Measurements from ENCODE around the gene ITIH1.

Gene ITIH1

GRCh38 chr3:52774901-52775864 is 2.2 kb upstream of the ITIH1 start:
- no peak for DNase-seq (ENCODE audit: low spot score)

- no peak for DNase-seq (ENCODE audit: low spot score)
Observed at GRCh38 chr3:52775877-52776276, 1.5 kb upstream of the ITIH1 start.

DNA sequence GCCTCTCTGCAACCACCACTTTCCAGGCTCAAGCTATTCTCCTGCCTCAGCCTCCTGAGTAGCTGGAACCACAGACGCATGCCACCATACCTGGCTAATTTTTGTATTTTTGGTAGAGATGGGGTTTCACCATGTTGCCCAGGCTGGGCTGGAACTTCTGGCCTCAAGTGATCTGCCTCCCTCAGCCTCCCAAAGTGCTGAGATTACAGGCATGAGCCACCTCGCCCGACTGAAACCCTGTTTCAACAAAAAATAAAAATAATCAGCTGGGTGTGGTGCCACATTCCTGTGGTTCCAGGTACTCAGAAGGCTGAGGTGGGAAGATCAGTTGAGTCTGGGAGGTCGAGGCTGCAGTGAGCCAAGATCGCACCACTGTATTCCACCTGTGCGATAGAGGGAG is 913 bp upstream of the ITIH1 start:
- peak; percentile 7 for DNase-seq (ENCODE audit: low spot score)

- no peak for DNase-seq (ENCODE audit: low spot score)
Observed at GRCh38 chr3:52777959-52778805, 783 bp downstream of the ITIH1 start.

DNA sequence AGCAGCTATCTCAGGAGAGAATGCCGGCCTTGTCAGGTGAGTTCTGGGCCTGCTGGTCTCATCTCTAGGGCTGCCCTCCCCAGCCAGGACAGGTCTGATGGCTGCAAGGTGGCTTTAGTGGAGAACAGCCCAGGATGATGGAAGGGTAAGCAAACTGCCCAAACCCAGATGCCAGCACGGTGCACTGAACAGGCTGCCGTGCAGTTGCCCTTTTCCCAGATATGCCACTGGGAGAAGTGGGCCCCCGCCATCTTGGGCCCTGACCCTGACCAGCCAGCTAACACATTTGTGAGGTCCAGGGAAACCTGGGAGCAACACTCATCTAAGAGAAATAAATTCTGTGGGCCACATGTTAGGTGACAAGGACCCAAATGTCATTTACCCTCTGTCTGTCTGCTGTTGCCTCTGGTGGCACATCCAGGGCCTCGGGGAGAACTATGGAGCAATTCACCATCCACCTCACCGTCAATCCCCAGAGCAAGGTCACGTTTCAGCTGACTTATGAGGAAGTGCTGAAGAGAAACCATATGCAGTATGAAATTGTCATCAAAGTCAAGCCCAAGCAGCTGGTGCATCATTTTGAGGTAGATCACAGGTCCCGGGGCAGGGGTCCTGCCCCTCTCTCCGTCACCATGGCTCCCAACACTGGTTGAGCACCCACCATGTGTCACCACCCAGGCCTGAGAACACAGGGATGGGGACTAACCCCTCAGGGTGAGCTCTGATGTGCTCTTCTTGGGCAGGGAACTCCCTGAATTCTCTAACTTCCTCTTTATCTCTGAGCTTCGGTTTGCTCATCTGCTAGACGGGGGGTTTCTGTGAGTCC is 1.8 kb downstream of the ITIH1 start:
- DNase-seq (ENCODE audit: low spot score) = no peak

- DNase-seq (ENCODE audit: low spot score) = no peak
Observed at GRCh38 chr3:52779837-52780585, 2.6 kb downstream of the ITIH1 start.

DNA sequence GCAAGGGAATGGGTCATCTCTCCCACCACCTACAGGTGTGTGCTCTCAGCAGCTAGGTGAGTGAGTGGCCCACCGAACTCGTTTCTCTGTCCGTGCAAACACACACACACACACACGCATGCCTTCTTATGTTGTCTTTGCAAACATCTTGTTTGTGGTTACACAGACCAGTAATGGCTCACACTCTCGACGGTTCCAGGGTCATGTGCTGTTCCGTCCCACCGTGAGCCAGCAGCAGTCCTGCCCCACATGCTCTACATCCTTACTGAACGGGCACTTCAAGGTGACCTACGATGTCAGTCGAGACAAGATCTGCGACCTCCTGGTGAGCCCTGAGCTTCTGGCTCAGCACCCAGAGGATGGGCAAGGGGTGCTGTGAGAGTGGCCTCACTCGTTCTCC is 4.3 kb downstream of the ITIH1 start:
- no peak for DNase-seq (ENCODE audit: low spot score)

DNA sequence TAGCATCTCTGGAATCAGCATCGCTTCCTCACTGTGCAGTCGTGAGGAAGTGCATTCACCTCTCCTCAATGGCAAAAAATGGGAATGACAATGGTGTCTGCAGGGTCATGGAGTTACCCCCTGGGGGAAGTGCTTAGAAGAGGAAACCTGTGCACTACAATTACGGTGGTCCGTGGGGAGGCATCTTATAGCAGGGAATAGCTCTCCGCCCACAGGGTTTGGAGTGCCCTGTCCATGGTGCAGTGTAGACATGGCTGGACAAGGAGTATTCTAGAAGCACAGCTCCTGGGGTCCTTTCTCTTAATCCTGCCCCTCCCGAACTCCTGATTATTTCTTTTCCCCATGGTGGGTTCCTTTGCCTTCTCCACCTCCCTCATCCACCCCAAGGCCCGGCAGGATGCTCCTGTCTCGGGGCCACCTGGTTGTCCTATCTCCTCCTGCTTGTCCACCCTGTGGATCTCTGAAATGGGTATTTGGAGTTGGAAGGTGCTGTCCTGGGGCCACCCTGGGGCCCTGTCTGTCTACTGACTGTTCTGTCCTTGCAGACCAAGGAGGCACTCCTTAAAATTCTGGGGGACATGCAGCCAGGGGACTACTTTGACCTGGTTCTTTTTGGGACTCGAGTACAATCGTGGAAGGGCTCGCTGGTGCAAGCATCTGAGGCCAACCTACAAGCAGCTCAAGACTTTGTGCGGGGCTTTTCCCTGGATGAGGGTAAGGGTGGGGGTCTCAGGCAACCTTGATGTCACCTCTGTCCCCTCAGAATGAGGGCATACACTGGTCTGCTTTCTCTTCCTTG is 5.2 kb downstream of the ITIH1 start:
- DNase-seq (ENCODE audit: low spot score) = no peak

DNA sequence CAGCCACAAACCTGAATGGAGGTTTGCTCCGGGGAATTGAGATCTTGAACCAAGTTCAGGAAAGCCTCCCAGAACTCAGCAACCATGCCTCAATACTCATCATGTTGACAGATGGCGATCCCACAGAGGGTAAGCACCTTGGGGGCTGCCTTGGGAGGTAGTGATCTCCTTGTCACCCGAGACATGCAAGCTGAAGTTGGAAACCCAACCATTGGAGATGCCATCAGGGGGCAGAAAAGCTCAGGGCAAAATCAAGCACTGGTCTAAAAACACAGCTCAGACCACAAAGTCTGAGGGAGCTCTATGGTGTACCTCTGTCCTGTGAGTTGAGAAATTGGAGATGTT is 5.8 kb downstream of the ITIH1 start:
- no peak for DNase-seq (ENCODE audit: low spot score)

DNA sequence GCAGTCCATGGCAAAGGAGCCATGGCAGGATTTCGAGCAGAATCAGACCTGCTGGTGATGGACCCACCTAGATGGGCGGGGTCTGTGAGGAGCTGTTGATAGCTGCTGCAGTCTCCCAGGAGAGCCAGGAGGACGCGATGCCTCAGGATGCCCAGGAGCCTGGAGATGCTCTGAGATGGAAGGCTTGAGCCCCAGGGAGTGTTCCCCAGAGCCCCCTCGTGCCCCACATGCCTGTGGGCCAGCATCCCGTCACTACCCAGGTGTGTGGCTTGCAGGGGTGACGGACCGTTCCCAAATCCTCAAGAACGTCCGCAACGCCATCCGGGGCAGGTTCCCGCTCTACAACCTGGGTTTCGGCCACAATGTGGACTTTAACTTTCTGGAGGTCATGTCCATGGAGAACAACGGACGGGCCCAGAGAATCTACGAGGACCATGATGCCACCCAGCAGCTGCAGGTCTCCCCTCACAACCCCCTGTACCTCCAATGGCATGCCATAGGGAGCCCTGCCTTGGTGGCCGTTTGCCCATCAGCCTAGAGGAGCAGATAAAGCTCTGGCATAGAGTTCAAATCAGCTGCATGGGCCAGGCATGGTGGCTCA is 6.7 kb downstream of the ITIH1 start:
- DNase-seq (ENCODE audit: low spot score) = no peak

DNA sequence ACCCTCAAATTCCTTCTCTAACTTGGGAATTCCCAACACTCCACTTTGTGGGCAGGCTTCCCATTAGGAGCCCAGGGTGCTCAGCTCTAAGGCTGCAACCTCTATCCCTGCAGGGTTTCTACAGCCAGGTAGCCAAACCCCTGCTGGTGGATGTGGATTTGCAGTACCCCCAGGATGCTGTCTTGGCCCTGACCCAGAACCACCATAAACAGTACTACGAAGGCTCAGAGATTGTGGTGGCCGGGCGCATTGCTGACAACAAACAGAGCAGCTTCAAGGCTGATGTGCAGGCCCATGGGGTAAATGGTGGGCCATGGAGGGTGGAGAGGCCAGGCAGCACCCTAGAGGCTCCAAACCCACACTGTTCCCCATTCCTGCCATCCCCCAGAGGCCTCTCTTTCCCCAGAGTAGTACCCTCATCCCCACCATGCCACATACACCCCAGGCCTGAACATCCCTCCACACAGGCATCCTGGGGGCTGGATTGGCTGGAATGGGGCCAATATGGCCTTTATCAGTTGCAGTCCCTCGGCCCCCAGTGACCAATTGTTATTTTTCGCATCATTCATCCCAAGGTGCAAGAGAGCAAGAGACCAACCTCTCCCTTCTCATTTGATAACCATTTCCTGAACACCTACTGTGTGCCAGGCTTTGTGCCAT is 7.7 kb downstream of the ITIH1 start:
- no peak for DNase-seq (ENCODE audit: low spot score)

- DNase-seq (ENCODE audit: low spot score) = no peak
Observed at GRCh38 chr3:52786330-52787215, 9.2 kb downstream of the ITIH1 start.

DNA sequence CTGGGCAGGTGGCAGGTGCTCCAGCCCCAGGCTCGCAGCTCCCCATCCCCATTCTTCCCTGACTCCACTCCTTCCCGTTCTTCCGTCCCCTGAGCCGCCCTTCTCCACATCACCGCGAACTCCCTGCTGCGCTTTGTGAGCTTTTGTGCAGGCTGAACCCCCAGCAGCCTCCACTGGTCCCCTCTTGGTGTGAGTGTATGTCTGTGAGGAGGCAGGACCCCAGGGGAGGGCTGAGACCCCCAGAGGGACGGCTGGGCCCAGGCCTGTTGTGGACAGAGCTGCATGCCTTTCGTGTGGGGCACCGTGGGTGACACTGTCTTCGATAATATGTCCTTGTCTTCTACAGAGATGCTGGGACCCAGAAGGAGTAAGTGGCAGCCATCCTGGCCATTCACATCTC is 9.8 kb downstream of the ITIH1 start:
- DNase-seq (ENCODE audit: low spot score) = no peak

DNA sequence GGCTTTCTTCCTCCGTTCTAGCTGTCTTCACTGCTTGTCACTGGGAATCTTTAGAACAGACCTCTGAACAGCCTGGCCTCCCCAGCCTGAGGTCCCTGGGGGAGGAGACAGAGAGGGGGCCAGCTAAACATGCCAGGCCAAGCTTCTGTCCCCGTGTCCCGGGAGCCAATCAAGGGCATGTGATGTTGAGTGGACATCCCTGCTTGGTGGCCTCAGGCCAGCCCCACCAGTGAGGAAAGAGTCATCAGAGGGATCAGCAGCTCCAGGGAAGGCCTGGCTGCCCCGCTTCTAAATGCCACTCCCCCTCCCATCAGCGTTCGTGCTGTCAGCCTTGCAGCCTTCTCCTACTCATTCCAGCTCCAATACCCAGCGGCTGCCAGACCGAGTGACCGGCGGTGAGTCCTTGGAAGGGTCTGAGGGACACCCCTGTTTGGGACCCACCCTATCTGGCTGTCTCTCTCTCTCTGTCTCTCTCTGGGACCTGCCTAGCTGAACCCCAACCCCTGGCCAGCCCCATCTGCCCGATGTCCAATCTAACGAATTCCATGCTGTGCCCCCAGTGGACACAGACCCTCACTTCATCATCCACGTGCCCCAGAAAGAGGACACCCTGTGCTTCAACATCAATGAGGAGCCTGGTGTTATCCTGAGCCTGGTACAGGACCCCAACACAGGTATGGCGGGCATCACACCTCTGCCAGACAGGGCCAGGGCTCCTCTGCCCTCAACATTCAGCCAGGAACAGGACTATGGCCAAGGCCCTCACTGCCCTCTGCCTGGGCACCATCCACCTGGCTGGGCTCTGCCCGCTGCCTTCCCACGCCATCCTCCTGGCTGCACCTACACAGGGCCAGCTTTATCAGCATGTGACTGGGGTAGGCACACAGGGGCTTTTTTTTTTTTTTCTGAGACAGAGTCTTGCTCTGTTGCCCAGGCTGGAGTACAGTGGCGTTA is 10.6 kb downstream of the ITIH1 start:
- DNase-seq (ENCODE audit: low spot score) = no peak

GRCh38 chr3:52788890-52789745 is 11.7 kb downstream of the ITIH1 start:
- DNase-seq (ENCODE audit: low spot score) = no peak

DNA sequence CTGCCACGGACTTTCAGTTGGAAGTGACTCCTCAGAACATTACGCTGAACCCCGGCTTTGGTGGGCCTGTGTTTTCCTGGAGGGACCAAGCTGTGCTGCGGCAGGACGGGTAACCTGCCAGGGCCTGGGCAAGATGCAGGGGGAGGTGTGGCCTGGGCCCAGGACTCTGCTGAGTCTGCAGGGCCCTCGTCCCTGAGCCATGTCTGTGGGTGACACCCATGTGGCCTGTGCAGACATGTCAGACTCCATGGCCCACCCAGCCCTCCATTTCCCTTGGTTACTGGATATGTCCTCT is 12.3 kb downstream of the ITIH1 start:
- DNase-seq (ENCODE audit: low spot score) = no peak

- no peak for DNase-seq (ENCODE audit: low spot score)
Observed at GRCh38 chr3:52790337-52790736, 12.9 kb downstream of the ITIH1 start.

Measured in LoVo (cell line).